ENCODE data around the gene ELMO2. TPM values are rescaled to one million over a fixed set of nuclear protein-coding genes. Genes with fewer than 3 reads are reported as not detected.

The ELMO2 gene
- total RNA-seq, 2 donors from 2014 or later: 35.0 to 37.6 TPM

DNA sequence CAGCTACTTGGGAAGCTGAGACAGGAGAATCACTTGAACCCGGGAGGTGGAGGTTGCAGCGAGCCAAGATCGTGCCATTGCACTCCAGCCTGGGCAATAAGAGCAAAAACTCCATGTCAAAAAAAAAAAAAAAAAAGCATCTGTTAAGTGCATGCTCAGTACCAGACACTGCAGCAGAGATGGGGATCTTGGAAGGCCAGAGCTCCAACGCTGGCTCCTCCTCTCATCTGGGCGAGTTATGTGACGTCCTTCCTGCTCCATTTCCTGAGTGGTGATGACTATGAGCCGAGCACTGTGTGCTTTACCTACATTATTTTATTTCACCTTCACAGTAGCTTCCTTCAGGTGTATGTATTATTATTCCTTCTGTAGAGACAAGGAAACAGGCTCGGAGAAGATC, 59.6 kb downstream of the ELMO2 start:
- no peak overlapping the region for H3K27ac ChIP-seq
- no peaks in the 10 kb centered on the region for H3K9me3 ChIP-seq
- TF ChIP-seq, protein P1, sequence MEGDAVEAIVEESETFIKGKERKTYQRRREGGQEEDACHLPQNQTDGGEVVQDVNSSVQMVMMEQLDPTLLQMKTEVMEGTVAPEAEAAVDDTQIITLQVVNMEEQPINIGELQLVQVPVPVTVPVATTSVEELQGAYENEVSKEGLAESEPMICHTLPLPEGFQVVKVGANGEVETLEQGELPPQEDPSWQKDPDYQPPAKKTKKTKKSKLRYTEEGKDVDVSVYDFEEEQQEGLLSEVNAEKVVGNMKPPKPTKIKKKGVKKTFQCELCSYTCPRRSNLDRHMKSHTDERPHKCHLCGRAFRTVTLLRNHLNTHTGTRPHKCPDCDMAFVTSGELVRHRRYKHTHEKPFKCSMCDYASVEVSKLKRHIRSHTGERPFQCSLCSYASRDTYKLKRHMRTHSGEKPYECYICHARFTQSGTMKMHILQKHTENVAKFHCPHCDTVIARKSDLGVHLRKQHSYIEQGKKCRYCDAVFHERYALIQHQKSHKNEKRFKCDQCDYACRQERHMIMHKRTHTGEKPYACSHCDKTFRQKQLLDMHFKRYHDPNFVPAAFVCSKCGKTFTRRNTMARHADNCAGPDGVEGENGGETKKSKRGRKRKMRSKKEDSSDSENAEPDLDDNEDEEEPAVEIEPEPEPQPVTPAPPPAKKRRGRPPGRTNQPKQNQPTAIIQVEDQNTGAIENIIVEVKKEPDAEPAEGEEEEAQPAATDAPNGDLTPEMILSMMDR (IDR thresholded peaks at IDR 0.05): no peak
- no peak for TF ChIP-seq POLR2A (IDR thresholded peaks at IDR 0.05)
- ATAC-seq (no peak), DNase-seq (no peak)
- peaks cover 21% of the 10 kb centered on the region for H3K4me1 ChIP-seq
- H3K27me3 ChIP-seq: peaks cover 0 to 7% of the 10 kb centered on the region in 2 donors
- intact Hi-C loops (cut with DNase I): loop anchor here (5.0 kb wide), 1 partner anchor 214 kb away; no protein-coding TSS in a partner anchor
- H3K36me3 ChIP-seq (replicated peaks in 1 of 2; ENCODE audit: insufficient read depth in 1 of 2, low read depth in 2 of 2): no peaks in the 10 kb centered on the region
- WGBS, 2 donors: 89 to 90% methylated on average over 8 of the region's 8 CpGs
- no peak overlapping the region for H3K4me3 ChIP-seq

DNA sequence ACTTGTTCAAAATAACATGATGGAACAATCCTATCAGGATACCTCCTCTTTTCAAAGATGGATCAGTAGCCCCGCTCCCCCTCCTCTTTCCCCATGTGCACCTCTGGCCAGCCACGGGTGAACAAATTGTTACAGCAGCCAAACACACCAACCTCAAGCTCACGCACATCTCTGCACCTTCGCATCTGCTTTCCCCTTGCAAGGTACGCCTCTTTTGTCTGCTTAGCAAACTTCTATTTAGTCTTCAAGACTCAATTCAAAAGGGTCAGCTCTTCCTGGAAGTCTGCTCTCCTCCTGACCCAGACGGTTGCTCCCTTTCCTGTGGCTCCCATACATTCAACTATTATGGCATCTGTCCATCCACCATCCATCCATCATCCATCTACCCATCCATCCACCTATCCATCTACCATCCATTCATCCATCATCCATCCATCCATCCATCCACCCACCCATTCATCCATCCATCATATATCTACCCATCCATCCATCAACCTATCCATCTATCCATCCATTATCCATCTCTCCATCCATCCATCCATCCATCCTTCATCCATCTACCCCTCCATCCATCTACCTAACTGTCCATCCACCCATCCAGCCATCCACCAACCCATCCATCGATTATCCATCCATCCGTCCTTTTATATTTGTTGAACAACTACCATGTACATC, 61.8 kb downstream of the ELMO2 start:
- no peak for DNase-seq
- TF ChIP-seq POLR2A (IDR thresholded peaks at IDR 0.05): no peak
- TF ChIP-seq, protein P1 (IDR thresholded peaks at IDR 0.05): no peak
- WGBS, 2 donors: 55 to 73% methylated on average over 8 of the region's 8 CpGs
- intact Hi-C loops (cut with DNase I): loop anchor here (5.0 kb wide), 1 partner anchor 212 kb away; no protein-coding TSS in a partner anchor
- H3K27ac ChIP-seq: no peak overlapping the region
- H3K4me3 ChIP-seq: no peak overlapping the region
- peaks cover 0 to 7% of the 10 kb centered on the region in 2 donors for H3K27me3 ChIP-seq
- H3K9me3 ChIP-seq: no peaks in the 10 kb centered on the region
- ATAC-seq: no peak
- peaks cover 21% of the 10 kb centered on the region for H3K4me1 ChIP-seq
- H3K36me3 ChIP-seq (replicated peaks in 1 of 2; ENCODE audit: insufficient read depth in 1 of 2, low read depth in 2 of 2): no peaks in the 10 kb centered on the region

DNA sequence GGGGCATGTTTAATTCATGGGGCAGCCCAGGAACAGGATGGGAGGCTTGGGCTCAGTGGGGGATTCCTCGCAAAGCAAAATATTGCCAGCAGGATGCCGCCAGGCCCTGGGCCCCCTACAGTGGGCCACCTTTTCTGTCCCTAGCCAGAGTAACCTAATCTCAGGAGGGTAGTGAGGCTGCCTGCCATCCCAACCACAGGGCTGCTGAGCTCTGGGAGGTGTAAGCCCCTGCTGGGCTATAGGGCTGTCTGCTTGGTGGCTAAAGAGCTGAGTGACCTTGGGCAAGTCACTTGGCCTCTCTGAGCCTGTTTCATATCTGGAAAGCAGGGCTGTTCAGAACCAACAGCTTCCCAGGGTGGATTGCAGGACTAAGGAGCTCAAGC, 62.4 kb downstream of the ELMO2 start:
- ATAC-seq (no peak), DNase-seq (no peak)
- H3K36me3 ChIP-seq (replicated peaks in 1 of 2; ENCODE audit: insufficient read depth in 1 of 2, low read depth in 2 of 2): no peaks in the 10 kb centered on the region
- peaks cover 17% of the 10 kb centered on the region for H3K4me1 ChIP-seq
- WGBS, 2 donors: 41 to 50% methylated on average over 2 of the region's 2 CpGs
- H3K9me3 ChIP-seq: no peaks in the 10 kb centered on the region
- H3K27me3 ChIP-seq: peaks cover 0 to 7% of the 10 kb centered on the region in 2 donors
- H3K27ac ChIP-seq: no peak overlapping the region
- TF ChIP-seq POLR2A (IDR thresholded peaks at IDR 0.05): no peak
- TF ChIP-seq, protein P1 (IDR thresholded peaks at IDR 0.05): no peak
- no peak overlapping the region for H3K4me3 ChIP-seq
- intact Hi-C loops (cut with DNase I): no loop called here

DNA sequence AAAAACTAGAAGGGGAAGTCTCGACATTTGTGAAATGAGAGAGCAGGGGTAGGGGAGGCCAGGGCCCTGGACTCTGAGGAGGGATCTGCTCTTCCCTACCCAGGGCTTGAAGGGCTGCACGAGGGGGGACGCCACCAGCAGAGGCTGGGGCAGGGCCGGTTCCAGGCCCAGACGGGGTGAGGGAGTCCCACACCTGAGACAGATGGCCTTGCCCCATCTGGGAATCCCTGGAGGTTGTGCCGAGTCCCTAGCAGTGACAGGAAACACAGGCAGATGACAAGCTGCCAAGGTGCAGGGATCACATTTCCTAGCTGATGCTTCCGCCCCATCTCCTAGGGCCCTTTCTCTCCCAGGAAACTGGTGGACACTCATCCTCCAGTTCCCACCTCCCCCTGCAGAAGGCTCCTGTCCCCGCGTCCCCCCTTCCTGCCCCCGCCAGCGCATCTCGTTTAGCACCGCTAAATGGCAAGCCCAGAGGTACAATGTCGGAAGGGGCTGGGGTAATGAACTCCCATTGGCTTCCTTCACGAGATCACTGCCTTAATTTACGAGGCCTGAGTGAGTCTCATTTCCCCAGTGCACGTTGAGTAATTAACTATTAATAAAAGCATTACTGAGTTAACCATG, 63.0 kb downstream of the ELMO2 start:
- Histone ChIP-seq H3K27ac (no peak overlapping the region), H3K9me3 (no peaks in the 10 kb centered on the region), H3K36me3 (replicated peaks in 1 of 2; ENCODE audit: insufficient read depth in 1 of 2, low read depth in 2 of 2) (no peaks in the 10 kb centered on the region), H3K27me3 (peaks cover 0 to 7% of the 10 kb centered on the region in 2 donors), H3K4me3 (no peak overlapping the region), H3K4me1 (peaks cover 13% of the 10 kb centered on the region)
- DNase-seq (no peak), ATAC-seq (peak; percentile 16)
- 7 to 13% methylated on average over 12 to 17 of the region's 17 CpGs for WGBS, 2 donors
- no peak for TF ChIP-seq POLR2A (IDR thresholded peaks at IDR 0.05)
- intact Hi-C loops (cut with DNase I): no loop called here

- H3K9me3 ChIP-seq: no peaks in the 10 kb centered on the region
- H3K36me3 ChIP-seq (replicated peaks in 1 of 2; ENCODE audit: insufficient read depth in 1 of 2, low read depth in 2 of 2): no peaks in the 10 kb centered on the region
- TF ChIP-seq, protein P1 (IDR thresholded peaks at IDR 0.05): no peak
- no peak for TF ChIP-seq POLR2A (IDR thresholded peaks at IDR 0.05)
- no peak overlapping the region for H3K4me3 ChIP-seq
- intact Hi-C loops (cut with DNase I): no loop called here
- WGBS, 2 donors: 31 to 33% methylated on average over 12 to 17 of the region's 17 CpGs
- H3K27me3 ChIP-seq: peaks cover 0 to 7% of the 10 kb centered on the region in 2 donors
- DNase-seq: no peak
- H3K4me1 ChIP-seq: peaks cover 13% of the 10 kb centered on the region
- H3K27ac ChIP-seq: no peak overlapping the region
- peak; percentile 21 for ATAC-seq
These were observed 63.7 kb downstream of the ELMO2 start for GRCh38 chr20:46342451-46343347.
